H1 (cell line): Measurements from ENCODE around the gene SNED1. TPM values are rescaled to one million over a fixed set of nuclear protein-coding genes. Genes with fewer than 3 reads are reported as not detected.

Experiments used
- ASH2L ChIP-seq: fragments of 200-600, 300-600 bp; sonication (generic); IDR thresholded peaks from one replicate; pipeline ENCODE4 v1.7.1; 2017; ENCODE audit warnings: low read length
- CBX8 ChIP-seq: fragments of 300-800, 300-1000 bp; sonication (generic); IDR thresholded peaks from 2 replicates; pipeline ENCODE4 v1.7.1; 2016; ENCODE audit warnings: low read depth, low read length, borderline replicate concordance
- HDAC2 ChIP-seq, 2 experiments: fragments of 300-600 bp in 1 of 2; sonication (generic) in 1 of 2; IDR thresholded peaks; 2 replicates each; pipeline ENCODE4 v1.6.1; 2011 to 2012; ENCODE audit warnings: low read depth in 2 of 2, low read length in 2 of 2, mild to moderate bottlenecking in 2 of 2, moderate library complexity in 2 of 2, borderline replicate concordance in 1 of 2, inconsistent platforms in 1 of 2
- JUND ChIP-seq: IDR thresholded peaks from 2 replicates; pipeline ENCODE4 v1.6.1; 2011; ENCODE audit warnings: mild to moderate bottlenecking, improper control_type of control experiment, low read length
- TAF1 ChIP-seq: IDR thresholded peaks from 2 replicates; pipeline ENCODE4 v1.6.1; 2011; ENCODE audit warnings: mild to moderate bottlenecking, low read depth, low read length
- polyA plus RNA-seq, 7 experiments: library from polyadenylated mRNA; depleted of rRNA in 3 of 7; stranded (reverse) in 5 of 7; unstranded in 2 of 7; fragments of >200 nt in 5 of 7; fragments of 200-250 nt in 2 of 7; gene quantifications; 1 replicate in 5 of 7; 2 replicates in 1 of 7; 4 replicates in 1 of 7; pipeline versions ENCODE4 v1.2.1 to v1.2.3, GENCODE V29; 2011 to 2013; ENCODE audit warnings: missing spikeins in 2 of 7, mixed read lengths in 2 of 7
- total RNA-seq: library from RNA; stranded (reverse); fragmentation: NEBNext Ultra II Directional; extraction: Animal tissue kit (Norgen Biotek cat#: 25700); gene quantifications from 2 replicates; pipeline ENCODE4 v1.2.1, GENCODE V29; 2021

SNED1 gene
- total and polyA plus RNA-seq, 2 of the 8 experiments (the other 6 are each of a cell fraction or from before 2014, with no cell fraction given) = 1.9 TPM

GRCh38 chr2:241073166-241074064 is 75.0 kb downstream of the SNED1 start (continued):
- no peak for TF ChIP-seq ASH2L
- no peak for TF ChIP-seq CBX8
- no peak for TF ChIP-seq TAF1
- no peak for TF ChIP-seq JUND
- TF ChIP-seq HDAC2 (IDR thresholded peaks at IDR 0.05; ENCODE audit: borderline replicate concordance in 1 of 2, low read depth in 2 of 2, low read length in 2 of 2) = no peak
